Globus pallidus (tissue), 1 donor: Measurements from ENCODE around the gene SLC8A1.
A peak's percentile ranks its signal among the peaks of the same experiment; 100 is the strongest.

ENCODE experiments used
- DNase-seq: peaks from one replicate; pipeline ENCODE4 v3.0.0-alpha.2; 2015; ENCODE audit warnings: low spot score

The SLC8A1 gene

DNA sequence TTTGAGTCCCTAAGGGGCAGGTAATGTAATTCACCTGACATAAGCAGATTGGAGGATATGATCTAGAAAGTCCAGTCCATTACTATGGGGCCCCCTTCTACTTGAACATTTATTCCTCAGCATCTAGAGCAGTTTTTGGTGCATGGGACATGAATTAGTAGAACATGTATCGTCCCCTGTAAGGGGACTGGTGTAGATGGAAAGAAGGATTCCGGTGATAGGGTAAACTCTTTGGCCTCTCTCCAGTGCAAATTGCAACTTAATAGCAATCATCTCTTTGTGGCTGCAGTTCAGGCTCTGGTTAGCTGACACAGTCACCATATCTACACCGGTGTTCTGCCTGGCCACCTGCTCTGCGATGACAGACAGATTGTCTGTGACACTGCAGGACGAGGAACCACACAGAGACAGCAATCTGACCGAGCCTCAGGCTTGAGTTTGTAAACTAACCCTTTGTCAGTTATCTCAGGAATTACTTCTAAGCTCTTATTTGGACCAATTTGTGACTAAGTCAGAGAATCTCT is 6.4 kb upstream of the SLC8A1 start:
- no peak for DNase-seq

- no peak for DNase-seq
Observed at GRCh38 chr2:40457837-40458236, 5.9 kb upstream of the SLC8A1 start.

DNA sequence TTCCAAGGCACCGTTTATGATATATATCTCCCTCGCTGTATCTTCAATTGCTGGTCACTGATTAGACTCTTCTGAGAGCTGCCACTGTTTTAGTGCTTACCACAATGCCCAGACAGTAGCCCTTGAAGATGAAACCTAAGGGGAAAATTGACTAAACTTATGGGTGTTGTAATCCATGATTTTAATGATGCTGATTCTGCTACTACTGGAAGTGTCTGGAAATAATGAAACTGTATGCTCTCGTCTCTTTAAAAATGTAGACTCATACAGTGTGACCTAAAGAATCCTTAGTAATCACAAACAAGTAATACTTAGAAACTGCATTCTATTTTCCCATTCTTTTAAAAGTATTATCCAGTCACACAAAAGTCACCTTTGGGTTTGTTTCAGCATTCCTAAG is 5.5 kb upstream of the SLC8A1 start:
- DNase-seq: no peak

GRCh38 chr2:40456926-40457325 is 5.0 kb upstream of the SLC8A1 start:
- no peak for DNase-seq

DNA sequence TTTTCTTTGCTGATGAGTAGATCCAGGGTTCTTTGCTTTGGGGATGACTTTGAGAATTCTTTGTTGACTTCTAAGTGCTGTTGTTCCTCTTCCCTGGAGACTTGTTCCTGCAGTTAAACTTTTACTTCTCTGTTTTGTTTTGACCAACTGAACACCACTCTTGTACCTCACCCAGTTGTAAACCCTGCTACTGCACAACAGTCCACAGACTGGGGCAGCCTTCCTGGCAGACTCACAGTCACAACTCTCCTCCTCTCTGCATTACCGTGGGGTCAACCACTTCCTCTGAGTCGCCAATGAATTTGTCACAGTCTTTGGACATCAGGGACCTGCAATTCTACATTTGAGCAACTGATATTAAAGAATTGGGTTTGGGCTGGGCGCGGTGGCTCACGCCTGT is 3.8 kb upstream of the SLC8A1 start:
- DNase-seq: peak; percentile 51

DNA sequence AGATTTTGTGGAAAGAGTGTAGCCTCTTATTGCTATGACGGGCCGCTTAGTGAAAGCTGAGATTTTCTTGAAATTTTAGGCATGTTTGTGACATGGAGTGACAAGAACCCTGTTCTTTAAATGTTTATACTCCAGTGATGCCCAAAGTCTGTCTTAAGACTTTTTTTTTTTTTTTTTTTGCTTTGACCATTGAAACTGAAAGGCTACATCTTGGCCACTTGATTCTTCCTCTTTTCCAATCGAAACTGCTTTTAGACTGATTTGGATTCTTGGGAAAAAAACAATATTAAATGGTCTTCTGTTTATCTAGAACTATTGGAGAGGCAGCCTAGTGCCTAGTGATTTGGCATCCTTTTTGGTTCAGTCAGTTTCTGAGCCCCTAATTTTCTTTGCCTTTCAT is 2.4 kb upstream of the SLC8A1 start:
- DNase-seq: no peak

DNA sequence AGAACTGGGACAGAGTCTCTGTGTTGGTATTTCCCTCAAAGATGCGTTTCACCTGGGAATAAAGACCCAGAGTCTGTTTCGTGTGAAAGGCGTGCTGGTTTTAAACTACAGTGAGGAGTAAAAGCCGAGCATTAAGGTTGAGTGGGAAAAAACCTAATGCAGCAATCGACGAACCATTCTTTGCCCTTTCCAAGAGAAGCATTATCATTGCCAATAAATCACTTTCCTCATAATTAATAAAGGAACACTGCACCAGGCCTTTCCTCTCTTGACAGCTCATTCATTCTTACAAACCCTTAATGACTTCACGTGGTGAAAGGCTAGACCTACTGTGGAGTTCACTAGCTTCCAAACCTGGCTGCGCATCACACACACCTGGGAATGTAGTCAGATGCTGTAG is 896 bp upstream of the SLC8A1 start:
- DNase-seq: no peak

DNA sequence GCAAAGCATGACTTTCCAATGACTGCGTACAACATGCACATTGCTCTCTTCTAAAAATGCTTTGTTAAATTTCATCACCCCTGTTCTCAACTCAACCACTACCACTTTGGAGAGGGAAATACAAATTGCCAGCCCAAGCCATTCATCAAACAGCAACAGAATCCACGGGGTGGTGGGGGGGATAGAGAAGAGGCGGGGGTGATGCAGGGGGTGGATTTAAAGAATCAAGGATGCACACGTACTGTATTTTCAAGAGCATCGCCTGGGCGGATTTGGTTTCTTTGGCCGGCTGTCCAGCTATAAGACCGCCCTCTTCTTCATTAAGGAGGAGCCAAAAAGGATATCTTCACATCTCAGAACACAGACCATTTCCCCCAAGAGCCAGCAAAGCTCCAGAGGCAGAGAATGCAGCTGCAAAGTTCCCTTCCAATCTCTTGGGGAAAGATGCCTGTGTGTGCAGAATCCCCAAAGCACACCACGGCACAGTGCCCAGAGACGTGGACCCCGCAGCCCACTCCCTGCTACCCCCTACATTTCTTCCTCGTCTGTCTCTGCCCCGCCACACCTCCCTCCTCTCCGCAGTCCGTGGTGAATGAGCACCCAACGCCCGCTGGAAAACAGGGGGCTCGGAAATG is 977 bp downstream of the SLC8A1 start:
- DNase-seq: peak; percentile 50

- peak; percentile 41 for DNase-seq
Observed at GRCh38 chr2:40450066-40450795, 1.7 kb downstream of the SLC8A1 start.

- peak; percentile 25 for DNase-seq
Observed at GRCh38 chr2:40448476-40449079, 3.3 kb downstream of the SLC8A1 start.

GRCh38 chr2:40445467-40445866 is 6.4 kb downstream of the SLC8A1 start:
- no peak for DNase-seq

- DNase-seq: peak; percentile 36
Observed at GRCh38 chr2:40440835-40441234, 11.1 kb downstream of the SLC8A1 start.

- no peak for DNase-seq
Observed at GRCh38 chr2:40439473-40439872, 12.4 kb downstream of the SLC8A1 start.

DNA sequence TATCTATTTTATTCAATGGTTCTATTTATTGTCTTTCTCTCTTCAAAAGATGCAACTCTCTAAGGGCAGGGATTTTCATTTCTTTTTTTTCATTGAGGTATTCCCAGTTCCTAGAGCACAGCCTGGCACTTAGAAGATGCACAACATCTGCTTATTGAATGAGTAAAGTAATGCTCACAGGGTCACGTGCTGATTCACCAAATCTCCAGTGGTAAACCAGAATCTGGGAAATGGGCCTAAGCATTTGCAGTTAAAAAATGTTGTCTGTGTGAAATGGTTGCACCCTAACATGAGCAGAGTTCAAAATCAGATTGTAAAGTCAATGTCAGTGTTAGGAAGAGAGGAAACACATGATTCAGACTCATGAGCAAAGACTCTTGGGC is 15.8 kb downstream of the SLC8A1 start:
- no peak for DNase-seq

GRCh38 chr2:40435426-40436092 is 16.3 kb downstream of the SLC8A1 start:
- no peak for DNase-seq

DNA sequence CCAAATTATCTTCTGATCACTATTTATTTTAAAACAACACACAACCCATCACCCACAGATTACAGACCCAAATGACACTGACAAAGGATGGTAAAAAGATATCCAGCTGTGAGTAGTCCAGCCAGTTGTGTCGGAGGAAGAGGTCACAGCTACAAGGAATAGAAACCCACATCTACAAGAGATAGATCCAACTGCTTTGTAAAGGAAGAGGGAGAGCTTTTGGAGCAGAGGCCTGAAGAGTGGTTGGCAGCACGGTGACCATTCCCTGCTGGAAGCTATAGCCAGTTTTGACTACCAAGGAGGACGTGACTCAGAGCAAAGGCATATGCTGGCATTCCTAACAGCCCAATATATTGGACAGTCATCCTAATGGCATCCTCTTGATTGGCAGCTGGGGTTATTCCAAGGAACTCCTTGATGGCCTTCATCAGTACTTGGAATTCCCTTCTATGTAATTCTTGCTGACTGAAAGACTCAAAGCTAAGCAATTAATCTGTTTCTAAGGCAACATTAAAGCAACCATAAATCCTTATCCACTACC is 17.1 kb downstream of the SLC8A1 start:
- DNase-seq: no peak

- DNase-seq: no peak
Observed at GRCh38 chr2:40433736-40434135, 18.2 kb downstream of the SLC8A1 start.

DNA sequence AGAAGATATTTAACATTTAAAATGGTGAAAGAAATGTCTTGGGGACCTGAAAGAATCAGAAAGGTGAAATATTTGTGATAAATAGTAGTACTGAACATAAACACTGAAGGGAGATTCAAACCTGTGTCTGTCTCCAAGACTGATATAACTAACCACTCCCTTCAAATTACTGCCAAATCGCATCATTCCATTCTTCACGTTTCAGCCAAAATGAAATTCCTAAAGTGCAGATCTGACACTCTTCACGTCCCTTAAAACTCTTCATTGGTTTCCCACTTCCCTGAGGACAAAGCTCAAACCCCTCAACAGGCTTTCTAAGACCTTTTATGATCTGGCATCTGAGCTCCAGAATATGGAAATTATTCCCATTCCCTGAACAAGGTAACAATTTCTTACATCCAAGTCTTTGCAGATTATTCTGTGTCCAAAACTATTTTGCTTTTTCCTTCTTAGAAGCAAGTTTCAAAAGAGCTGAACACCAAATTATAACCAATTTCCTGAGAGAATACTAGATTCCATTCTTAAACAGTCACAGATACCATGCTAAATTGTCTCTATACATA is 18.9 kb downstream of the SLC8A1 start:
- no peak for DNase-seq

GRCh38 chr2:40431600-40431955 is 20.3 kb downstream of the SLC8A1 start:
- peak; percentile 45 for DNase-seq

DNA sequence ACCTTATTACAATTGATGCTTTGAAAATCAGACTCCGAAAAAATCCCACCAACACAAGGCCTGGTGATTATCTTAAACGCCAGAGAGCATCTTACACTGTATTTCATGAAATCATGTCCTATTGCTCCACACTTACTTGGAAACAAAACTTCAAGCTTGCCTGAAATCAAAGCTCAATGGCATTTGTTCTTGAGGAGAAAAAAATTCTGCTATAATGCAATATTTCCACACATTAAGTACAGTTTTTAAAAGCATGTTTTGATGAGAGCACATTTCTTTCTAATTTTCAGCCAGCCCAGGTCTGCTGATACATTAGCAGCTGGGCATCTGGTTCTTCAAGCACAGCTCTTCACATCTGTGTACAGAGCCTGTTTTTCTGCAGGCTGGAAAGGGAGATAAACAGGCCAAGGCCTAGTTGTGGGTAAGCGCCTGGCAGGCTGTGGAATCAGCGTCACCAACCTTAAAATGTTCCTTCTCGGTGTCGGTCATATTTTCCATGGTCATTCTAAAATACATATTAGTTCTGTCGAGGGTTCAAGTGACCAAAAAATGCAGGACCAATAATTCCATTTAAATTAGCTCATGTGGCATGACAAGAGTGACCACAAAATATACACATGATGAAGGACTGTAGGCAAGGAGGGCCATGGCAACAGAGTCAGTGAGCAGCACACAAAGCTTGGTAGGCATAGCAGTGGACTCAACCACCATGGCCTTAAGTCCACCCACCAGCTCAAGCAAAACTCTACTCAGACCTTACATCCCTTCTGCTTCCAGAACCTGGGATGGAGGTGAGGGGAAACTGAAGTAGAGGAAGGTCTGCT is 20.9 kb downstream of the SLC8A1 start:
- DNase-seq: no peak

- DNase-seq: no peak
Observed at GRCh38 chr2:40428439-40428838, 23.5 kb downstream of the SLC8A1 start.
